ENCODE results near the gene SSBP1.
"Not testable (repeated sequence)": the region's sequence is repeated elsewhere in the genome, so short reads cannot be mapped to it uniquely, and the experiment has no call there.

The SSBP1 gene, protein sequence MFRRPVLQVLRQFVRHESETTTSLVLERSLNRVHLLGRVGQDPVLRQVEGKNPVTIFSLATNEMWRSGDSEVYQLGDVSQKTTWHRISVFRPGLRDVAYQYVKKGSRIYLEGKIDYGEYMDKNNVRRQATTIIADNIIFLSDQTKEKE

DNA sequence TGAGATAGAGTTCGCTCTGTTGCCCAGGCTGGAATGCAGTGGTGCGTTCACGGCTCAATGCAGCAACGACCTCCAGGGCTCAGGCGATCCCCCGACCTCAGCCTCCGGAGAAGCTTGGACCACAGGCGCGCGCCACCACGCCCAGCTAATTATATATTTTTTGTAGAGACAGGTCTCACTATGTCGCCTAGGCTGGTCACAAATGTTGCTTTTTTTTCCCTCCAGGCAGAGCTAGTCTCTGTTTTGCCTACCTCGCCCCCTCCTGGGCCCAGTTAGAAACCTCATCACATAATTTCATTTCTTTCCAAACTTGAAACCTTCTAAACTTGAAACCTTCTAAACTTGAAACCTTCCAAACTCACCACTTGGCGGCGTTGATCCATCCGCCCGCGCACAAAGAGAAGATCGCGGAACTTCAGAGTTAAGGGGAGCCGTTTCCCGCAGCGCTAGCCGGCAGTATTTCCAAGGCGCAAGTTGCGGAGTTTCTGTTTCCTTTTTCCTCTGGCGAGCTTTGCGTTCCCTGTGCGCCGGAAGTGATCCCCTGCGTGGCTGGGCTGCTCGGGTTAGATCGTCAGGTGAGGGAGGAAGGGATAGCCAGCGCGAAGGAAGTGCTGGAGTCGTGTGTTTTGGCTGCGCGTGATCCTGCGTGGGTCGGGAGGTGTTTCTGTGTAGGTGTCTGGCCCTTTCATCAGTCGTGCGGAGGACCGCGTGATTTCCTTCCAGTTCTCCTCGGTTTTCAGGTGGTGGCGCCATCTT lies at the start of gene SSBP1:
SSBP1 (plus strand) TSS at position 523 of the 756 bp plus-strand sequence. CDS start 809 bp downstream, outside the sequence.
- peak; percentile 91 for DNase-seq

DNA sequence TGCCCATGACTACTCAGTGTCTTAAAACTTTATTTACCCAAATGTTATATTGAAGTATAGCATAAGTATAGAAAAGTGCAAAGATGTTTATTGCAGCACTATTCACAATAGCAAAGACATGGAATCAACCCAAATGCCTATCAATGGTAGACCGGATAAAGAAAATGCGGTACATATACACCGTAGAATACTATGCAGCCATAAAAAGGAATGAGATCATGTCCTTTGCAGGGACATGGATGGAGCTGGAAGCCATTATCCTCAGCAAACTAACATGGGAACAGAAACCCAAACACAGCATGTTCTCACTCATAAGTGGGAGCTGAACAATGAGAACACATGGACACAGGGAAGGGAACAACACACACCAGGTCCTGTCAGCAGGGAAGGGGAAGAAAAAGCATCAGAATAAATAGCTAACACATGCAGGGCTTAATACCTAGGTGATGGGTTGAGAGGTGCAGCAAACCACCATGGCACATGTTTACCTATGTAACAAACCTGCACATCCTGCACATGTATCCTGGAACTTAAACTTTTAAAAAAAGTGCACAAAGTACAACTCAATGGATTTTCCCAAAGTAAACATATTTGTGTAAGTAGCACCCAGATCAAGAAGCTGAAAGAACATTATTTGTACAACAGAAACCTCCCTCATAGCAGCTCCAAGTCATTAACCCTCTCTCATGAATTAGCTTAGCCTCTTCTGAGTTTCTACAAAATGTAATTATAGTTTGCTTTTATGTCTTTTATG lies 48.9 kb upstream of the SSBP1 start:
- DNase-seq, result not testable (repeated sequence)

DNA sequence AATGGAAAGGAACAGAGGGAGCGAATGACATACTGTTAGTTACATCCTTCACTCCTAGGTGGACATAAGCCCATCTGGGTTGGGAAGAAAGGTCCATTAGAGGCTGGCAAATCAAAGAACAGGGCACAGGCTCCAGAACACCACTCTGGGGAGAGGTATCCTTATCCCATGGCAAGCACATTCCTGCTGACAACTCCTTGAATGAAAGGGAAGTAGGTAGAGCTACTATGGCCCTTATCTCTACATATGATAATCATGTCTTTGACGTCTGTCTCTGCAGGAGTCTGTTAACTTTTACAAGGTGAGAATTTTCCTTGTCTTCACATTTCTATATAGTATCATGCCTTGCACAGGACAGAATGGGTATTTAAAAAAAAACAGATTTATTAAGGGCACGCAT lies 46.6 kb upstream of the SSBP1 start:
- DNase-seq, result no peak

DNA sequence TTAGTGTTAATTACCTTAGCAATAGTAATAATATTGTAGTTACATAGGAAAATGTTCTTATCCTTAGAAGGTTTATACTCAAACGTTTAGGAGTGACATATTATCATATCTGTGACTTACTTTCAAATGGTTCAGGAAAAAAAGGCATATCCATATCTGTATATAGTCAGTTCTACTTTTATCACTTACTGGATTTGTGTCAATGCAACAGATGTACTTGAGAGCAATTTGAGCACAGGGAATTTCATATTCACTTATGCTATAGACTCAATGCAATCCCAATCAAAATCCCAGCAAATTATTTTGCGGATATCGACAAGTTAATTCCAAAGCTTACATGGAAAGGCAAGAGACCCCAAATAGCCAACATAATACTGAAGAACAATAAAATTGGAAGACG lies 46.2 kb upstream of the SSBP1 start:
- DNase-seq, result no peak

DNA sequence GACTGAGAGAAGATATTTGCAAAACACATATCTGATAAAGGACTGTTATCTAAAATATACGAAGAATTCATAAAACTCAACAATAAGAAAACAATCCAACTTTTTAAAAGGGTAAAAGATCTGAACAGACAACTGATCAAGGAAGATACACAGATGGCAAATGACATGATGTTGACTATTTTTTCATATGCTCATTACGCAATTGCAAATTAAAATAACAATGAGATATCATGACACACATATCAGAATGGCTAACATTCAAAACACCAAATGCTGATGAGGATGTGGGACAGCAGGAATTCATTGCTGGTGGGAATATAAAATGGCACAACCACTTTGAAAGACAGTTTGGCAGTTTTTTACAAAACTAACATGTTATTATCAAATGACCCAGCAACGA lies 45.1 kb upstream of the SSBP1 start:
- DNase-seq, result no peak

DNA sequence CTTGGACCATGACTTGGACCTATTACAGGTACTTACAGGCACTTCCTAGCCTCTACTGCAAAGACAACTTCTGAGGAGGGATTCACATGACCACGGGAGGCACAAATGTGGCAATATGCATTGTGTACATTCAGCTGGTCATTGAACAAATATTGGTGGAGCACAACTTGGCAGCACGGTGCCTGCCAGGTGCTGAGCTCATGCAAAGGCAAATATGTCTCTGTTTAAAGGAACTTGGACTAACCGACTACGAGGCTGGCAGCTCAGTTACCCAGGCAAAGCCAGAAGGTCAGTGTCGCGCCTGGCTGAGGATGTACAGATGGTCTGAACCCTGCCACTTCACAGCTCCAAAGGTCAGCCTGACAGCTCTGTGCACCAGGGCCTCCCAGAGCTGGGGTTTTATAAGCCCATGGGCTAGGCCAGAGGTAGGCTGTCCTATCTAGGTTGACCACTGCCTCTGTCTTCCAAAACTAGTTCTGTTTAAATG lies 42.3 kb upstream of the SSBP1 start:
- DNase-seq, result no peak

DNA sequence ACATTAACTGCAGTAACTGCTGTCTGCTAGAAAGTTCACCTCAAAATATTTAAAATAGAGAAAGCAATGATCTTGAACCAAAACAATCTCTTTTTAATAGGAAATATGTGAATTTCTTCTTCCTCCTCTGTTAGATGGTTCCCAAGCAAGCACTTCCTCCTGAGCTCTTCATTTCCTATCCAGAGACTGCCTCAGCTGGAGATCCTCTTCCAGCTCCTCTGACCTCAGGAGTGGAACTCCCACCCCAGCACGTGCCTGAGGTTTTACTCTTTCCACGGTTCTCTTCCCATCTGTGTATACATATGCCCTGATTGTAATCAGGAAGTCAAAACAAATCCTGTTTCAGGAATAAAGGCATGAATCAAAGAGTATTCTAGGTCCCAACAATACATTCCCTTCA lies 41.8 kb upstream of the SSBP1 start:
- DNase-seq, result no peak

DNA sequence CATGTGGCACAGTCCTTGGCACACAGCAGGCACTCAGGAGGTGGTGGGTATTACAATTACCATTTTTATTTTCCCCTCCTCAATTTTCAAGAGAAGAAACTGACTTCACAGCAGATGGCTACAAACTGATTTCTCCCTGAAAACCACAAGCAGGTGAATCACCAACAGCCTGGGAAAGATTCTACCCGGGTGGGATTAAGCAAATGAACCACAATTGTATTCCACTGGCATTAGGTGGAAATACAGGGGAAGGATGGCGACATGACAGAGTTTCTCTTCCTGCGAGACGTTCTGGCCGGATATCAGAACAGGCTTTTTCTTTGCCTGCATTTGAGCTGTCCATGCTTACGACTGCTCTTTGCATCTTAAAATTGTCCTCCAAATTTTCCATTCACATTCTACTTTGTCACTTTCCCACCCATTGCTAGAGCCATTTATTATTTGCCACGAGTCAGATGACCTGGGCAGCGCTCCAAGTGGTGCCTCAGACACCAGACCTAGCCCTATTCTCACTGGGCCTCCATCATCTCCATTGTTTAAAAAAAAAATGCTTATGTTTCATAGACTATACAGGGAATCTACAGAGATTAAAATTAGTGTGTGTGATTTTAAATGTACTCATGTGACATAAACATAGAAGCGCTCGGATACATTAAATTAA lies 40.8 kb upstream of the SSBP1 start:
- no peak for DNase-seq

DNA sequence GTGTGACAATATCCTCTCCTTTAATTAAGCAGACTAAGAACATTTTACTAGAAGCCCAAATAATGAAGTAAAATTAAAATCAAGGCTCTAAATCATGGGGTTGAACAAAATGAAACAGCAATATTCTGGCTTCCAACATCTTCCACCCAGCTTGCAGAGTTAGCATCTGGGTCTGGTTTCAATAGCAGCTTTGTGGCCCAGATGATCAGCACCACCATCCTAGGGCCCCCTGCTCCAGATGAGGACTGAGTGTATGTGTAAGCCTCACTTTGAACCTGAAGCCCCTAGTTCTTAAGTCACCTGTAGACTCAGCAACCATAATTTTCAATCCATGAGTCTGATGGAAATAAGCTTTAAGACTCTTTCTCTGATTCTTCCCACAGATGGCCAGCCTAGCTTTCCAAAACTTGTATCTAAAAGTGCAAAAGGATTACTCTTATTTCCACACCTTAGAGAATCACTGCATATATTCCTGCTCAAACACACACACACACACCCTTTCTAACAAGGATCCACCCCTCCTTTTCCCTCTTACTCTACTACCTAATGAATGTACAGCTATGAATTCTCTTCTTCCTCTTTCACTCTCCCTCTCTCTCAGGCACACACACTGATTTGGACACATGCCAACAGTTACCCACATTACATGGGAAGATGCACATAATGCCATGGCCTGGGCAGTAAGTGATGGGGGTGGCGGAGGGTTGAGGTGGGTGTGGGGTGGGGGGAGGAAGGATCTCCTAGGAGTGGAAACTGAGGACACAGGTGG lies 39.7 kb upstream of the SSBP1 start:
- peak; percentile 13 for DNase-seq

DNA sequence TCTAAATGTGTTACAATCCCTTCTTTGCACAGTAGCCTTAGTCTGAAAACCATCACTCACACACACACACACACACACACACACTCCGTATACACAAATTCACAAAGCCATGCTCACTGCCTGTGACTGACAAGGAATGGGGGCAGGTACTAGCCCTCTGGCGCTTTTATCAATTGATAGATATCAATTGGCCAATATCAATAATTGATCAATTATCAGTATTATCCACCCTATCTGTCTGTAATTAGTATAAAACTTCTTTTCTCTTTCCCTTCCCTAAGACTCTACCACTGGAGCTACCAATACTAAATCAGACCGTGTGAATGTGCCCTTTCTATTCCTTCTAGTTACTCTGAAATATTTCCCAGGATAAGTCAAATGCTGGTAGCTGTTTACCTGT lies 38.3 kb upstream of the SSBP1 start:
- DNase-seq, result no peak

DNA sequence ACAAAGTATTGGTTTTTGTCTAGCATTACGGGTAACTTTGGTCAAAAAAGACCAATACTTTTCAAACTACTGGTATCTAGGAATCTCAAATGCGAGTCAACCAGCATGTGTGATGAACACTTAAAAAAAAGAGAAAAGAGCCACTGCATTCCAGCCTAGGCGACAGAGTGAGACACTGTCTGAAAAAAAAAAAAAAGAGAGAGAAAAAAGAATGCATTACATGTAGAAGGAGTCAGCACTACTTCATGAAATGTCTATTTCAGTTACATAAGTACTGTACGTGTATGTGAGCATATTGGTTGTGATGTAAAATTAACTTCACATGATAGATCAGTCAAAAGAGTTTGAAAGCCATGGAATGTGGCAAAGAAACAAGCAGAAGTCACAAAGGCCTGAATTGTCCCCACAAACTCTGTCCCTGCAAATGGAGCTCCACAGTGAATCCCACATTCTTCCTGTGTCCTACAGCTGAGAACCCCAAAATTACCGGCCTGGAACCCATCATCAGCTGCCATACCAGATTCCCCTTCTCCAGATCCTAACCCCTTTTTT lies 37.8 kb upstream of the SSBP1 start:
- DNase-seq, result no peak

DNA sequence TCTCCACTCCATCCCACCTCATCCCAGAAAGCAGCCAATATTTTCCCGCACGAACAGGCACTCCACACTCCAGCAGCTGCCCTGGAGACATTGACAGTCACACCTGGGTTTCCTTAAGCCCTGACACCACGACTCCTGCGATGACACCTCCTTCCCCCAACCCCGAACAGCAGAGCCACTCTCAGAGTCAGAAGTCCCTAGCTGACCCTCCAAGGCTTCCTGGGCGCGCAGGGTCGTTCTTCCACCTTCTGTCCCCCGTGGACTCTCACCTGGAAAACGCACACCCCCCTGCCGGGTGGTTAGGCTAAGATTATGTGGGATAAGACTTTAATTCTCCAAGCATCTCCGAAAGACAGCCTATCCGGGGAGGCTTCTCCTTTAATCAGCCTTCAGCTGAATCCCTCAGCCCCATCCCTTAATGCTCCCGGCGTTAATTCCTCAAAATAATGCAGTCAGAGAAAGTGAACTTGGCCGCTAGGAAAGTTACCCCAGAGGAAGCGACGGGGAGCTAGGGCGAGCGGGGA lies 37.2 kb upstream of the SSBP1 start:
- DNase-seq, result peak; percentile 12

DNA sequence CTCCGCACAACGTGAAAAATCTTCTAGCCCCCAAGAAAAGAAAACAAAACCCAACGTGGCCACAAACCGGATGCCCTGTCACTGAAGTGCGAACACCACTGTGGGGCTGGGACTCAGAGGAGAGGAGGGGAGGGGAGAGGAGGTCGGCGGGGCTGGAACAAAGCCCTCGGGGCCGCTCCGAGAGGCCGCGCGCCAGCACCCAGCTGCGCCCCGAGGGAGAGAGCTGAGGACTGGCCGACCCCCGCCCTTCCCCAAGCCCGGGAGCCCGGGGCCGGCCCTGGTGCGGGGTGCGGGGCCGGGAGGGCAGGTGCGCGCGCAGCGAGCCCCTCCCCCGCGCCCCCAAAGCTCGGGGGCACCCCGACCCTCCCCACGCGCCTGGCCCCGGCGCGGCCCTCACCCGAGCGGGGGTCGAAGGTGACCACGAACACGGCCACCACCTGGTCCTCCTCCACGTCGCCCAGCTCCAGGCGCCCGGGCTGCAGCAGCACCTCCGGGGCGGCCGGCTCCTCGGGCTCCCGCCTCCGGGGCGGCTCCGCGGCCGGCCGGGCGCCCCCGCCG lies 36.6 kb upstream of the SSBP1 start:
- DNase-seq, result peak; percentile 71

DNA sequence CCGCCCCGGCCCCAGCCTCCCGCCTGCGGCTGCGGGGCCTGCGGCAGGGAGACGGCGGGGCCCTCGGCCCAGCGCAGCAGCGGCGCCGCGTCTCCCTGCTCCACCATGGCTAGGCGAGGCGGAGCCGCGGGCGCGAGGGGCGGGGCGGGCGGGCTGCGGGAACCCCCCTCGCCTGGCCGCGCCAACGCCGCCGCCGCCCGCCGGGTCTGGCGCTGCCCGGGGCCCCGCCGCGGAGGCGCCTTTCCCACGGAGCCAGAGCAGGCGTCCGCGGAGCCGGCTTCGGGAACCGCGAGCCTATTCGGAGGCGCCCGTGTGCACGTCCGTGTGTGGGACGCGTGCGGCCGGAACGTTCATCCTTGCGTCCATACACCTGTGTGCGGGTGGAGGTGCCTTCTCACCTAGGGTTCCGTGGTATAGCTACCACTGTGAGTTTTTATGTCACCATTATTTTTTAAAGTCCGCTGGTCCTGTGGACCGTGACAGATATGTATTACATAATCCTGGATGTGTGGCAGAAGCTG lies 36.1 kb upstream of the SSBP1 start, which contains the start of gene DENND11:
DENND11 (minus strand) TSS at position 120 of the 521 bp plus-strand sequence; CDS start at position 107, 13 bp downstream.
- DNase-seq, result peak; percentile 68

DNA sequence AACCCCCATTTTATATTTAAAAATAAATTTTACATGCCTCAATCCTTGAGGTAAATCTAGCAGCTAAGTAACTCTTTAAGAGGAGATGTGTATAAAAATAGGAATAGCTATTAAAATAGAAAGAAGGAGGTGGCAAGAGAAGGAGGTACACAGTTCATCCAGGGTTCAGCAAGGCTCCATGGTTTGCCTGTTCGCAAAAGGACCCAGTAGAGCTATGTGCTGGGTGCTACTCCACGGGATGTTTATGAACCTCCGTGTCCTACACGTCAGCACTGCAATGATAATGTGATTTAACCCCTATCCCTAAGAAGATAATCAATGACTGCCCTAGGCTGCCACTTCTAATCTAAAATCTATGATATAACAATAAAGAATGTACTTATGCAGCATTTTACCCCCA lies 35.3 kb upstream of the SSBP1 start:
- no peak for DNase-seq

DNA sequence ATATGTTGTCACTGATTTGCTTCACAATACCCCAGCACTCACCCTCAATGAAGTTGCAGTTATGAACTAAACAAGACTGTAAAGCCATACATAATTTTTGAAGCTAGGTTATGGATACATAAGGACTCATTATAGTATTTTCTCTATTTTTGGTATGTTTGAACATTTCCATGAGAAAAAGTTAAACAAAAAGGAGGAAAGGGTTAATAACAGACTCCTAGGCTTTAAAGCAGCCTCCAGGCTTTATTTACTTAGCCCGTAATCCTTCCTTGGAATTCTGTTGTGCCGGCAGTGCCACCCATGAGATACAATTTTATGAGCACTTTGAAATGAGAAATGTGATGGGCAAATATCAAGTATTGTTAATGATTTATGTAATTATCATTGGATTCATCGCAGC lies 34.0 kb upstream of the SSBP1 start:
- DNase-seq, result no peak

DNA sequence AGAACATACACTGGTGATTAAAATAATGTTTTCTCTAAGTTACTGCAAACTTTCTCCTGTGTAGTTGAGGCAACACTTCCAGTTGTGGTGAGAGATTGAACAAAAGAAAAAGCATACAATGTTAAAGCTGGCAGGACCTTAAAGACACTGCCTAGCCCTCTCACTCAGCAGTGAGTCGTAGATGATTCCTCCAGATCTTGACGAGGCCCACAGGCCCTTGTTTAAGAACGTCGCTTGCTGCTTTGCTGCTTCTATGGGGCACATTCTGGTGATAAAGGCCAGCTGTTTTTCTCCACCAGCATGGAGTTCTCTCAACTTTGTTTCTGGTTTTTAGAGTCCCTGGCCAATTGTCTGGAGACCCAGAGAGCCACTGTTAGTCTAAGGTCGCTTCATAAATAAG lies 33.4 kb upstream of the SSBP1 start:
- no peak for DNase-seq

DNA sequence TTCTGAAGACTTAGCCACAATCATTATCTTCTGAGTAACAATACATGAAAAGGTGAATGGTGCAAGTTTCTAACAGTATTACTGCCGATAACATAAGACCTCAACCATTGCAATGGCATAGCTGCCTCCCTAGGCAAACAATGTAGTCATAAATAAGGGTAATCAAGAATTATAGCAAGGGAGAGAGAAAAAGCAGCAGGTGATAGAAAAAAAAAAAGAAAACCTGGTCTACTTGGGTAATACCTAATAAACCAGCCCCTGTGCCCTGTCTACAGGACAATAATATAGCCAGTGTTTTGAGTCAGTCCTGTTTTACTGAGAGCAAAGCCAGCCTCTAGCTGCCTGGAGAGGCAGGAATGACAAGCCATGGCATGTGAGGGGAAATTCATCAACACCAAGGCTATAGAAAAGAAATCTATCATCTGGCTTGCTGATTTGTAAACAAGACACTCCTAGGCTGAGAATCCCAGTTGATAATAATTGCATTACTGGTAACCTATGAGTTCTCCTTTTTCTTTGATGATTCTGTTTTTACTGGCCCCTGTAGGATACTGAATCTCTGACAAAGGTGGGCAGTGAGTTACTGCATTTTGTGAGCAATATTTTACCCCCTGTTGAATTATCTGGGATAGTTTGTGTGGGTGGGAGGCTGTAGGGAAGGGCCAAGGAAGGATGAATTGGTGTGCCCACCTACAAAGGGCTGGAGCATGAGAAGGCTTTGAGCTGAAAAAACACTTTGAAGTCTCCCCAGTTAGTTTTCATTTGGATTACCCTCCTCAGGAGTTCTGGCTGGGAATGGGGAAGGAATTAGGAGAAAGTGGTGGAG lies 31.7 kb upstream of the SSBP1 start:
- DNase-seq, result no peak

DNA sequence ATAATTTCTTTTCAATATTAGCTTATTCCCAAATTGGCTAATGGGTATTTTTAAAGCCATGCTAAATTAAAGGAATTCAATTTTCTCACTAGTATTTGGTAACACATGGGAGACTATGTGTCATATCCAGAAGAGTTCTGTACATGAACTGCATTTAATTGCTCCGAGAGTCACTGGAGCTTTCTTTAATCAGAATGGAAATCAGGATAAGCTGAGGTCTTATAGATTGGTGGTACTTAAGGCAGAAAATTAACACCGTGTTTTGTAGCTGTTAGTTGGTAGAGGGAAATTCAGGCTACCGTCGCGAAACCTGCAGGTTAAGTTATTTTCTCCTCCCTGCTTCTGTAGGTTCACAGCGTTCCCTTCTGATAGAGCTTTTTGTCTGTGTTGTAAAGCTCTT lies 29.8 kb upstream of the SSBP1 start, which contains the start of gene WEE2:
WEE2 (plus strand) TSS at position 3 of the 400 bp plus-strand sequence. CDS start 406 bp downstream, outside the sequence.
- no peak for DNase-seq

DNA sequence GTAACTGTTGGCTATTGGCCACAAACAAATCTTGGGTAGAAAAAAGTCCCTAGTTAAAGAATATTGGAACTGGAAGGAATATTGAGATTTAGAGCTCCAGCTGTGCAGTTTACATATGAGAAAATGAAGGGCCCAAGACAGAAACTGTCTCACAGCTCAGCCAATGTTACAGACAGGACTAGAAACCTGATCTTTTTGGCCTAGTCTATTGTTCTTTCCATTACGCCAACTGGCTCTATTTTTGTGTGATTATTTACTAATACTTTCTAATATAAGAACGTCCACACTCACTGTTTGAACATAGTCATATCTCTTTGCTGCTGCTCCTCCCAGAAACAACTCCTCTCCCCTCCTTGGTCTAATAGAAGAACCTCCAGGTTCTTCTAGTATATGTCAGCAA lies 28.8 kb upstream of the SSBP1 start:
- DNase-seq, result no peak

Measured in CD4-positive, alpha-beta T cell treated with Interleukin-6 for 4 hours (primary cell).